ENCODE results near the gene NR3C2.

NR3C2 gene

GRCh38 chr4:148207068-148207467 lies 235.1 kb downstream of the NR3C2 start:
- Histone ChIP-seq H3K27me3 (ENCODE audit: insufficient read depth, low read length) (no peaks in the 10 kb centered on the region), H3K36me3 (ENCODE audit: insufficient read depth, low read length) (no peaks in the 10 kb centered on the region), H3K79me2 (ENCODE audit: insufficient read depth, low read length) (no peaks in the 10 kb centered on the region), H4K20me1 (ENCODE audit: insufficient read depth, low read length) (no peaks in the 10 kb centered on the region), H3K27ac (ENCODE audit: low read depth, low read length, poor library complexity, severe bottlenecking) (no peak overlapping the region), H3F3A (ENCODE audit: insufficient read depth, low read length) (no peaks in the 10 kb centered on the region), H3K9me3 (ENCODE audit: low read length) (no peaks in the 10 kb centered on the region), H3K4me1 (ENCODE audit: insufficient read depth, low read length, severe bottlenecking) (peaks cover 3% of the 10 kb centered on the region), H2AFZ (ENCODE audit: low read length) (no peak overlapping the region), H3K9ac (ENCODE audit: low read length) (no peak overlapping the region), H3K4me3 (ENCODE audit: low read depth, low read length, poor library complexity, severe bottlenecking) (no peak overlapping the region), H3K4me2 (ENCODE audit: low read length) (no peak overlapping the region), H3K9me2 (ENCODE audit: low read depth, low read length) (no peaks in the 10 kb centered on the region)
- TF ChIP-seq EZH2 (IDR thresholded peaks at IDR 0.05; ENCODE audit: borderline replicate concordance, low read length): no peak
- TF ChIP-seq CTCF (IDR thresholded peaks at IDR 0.05; ENCODE audit: low read length): no peak

GRCh38 chr4:148205476-148205875 lies 236.7 kb downstream of the NR3C2 start:
- H3K4me1 ChIP-seq (ENCODE audit: insufficient read depth, low read length, severe bottlenecking): peaks cover 8% of the 10 kb centered on the region
- no peak overlapping the region for H2AFZ ChIP-seq (ENCODE audit: low read length)
- no peaks in the 10 kb centered on the region for H3K79me2 ChIP-seq (ENCODE audit: insufficient read depth, low read length)
- no peak overlapping the region for H3K4me3 ChIP-seq (ENCODE audit: low read depth, low read length, poor library complexity, severe bottlenecking)
- H3K9ac ChIP-seq (ENCODE audit: low read length): no peak overlapping the region
- no peaks in the 10 kb centered on the region for H3F3A ChIP-seq (ENCODE audit: insufficient read depth, low read length)
- H4K20me1 ChIP-seq (ENCODE audit: insufficient read depth, low read length): no peaks in the 10 kb centered on the region
- H3K9me2 ChIP-seq (ENCODE audit: low read depth, low read length): no peaks in the 10 kb centered on the region
- TF ChIP-seq CTCF (IDR thresholded peaks at IDR 0.05; ENCODE audit: low read length) (no peak), EZH2 (IDR thresholded peaks at IDR 0.05; ENCODE audit: borderline replicate concordance, low read length) (no peak)
- no peak overlapping the region for H3K27ac ChIP-seq (ENCODE audit: low read depth, low read length, poor library complexity, severe bottlenecking)
- no peaks in the 10 kb centered on the region for H3K36me3 ChIP-seq (ENCODE audit: insufficient read depth, low read length)
- H3K27me3 ChIP-seq (ENCODE audit: insufficient read depth, low read length): no peaks in the 10 kb centered on the region
- H3K4me2 ChIP-seq (ENCODE audit: low read length): no peak overlapping the region
- H3K9me3 ChIP-seq (ENCODE audit: low read length): no peaks in the 10 kb centered on the region

- H3K4me3 ChIP-seq (ENCODE audit: low read depth, low read length, poor library complexity, severe bottlenecking): no peak overlapping the region
- no peak overlapping the region for H2AFZ ChIP-seq (ENCODE audit: low read length)
- no peak overlapping the region for H3K9ac ChIP-seq (ENCODE audit: low read length)
- H3K27ac ChIP-seq (ENCODE audit: low read depth, low read length, poor library complexity, severe bottlenecking): no peak overlapping the region
- no peaks in the 10 kb centered on the region for H3K9me2 ChIP-seq (ENCODE audit: low read depth, low read length)
- H3F3A ChIP-seq (ENCODE audit: insufficient read depth, low read length): no peaks in the 10 kb centered on the region
- H3K27me3 ChIP-seq (ENCODE audit: insufficient read depth, low read length): no peaks in the 10 kb centered on the region
- H3K4me2 ChIP-seq (ENCODE audit: low read length): no peak overlapping the region
- H3K36me3 ChIP-seq (ENCODE audit: insufficient read depth, low read length): no peaks in the 10 kb centered on the region
- H3K4me1 ChIP-seq (ENCODE audit: insufficient read depth, low read length, severe bottlenecking): peaks cover 8% of the 10 kb centered on the region
- no peaks in the 10 kb centered on the region for H3K9me3 ChIP-seq (ENCODE audit: low read length)
- TF ChIP-seq CTCF (IDR thresholded peaks at IDR 0.05; ENCODE audit: low read length): no peak
- TF ChIP-seq EZH2 (IDR thresholded peaks at IDR 0.05; ENCODE audit: borderline replicate concordance, low read length): no peak
- H4K20me1 ChIP-seq (ENCODE audit: insufficient read depth, low read length): no peaks in the 10 kb centered on the region
- H3K79me2 ChIP-seq (ENCODE audit: insufficient read depth, low read length): no peaks in the 10 kb centered on the region
Observed at GRCh38 chr4:148204892-148205291, 237.3 kb downstream of the NR3C2 start.

Measured in OCI-LY1 (cell line).